ENCODE data around the gene COPS9. TPM values are rescaled to one million over a fixed set of nuclear protein-coding genes. Genes with fewer than 3 reads are reported as not detected.

Gene COPS9
- total RNA-seq, 2 donors from 2014 or later: 156 to 179 TPM

DNA sequence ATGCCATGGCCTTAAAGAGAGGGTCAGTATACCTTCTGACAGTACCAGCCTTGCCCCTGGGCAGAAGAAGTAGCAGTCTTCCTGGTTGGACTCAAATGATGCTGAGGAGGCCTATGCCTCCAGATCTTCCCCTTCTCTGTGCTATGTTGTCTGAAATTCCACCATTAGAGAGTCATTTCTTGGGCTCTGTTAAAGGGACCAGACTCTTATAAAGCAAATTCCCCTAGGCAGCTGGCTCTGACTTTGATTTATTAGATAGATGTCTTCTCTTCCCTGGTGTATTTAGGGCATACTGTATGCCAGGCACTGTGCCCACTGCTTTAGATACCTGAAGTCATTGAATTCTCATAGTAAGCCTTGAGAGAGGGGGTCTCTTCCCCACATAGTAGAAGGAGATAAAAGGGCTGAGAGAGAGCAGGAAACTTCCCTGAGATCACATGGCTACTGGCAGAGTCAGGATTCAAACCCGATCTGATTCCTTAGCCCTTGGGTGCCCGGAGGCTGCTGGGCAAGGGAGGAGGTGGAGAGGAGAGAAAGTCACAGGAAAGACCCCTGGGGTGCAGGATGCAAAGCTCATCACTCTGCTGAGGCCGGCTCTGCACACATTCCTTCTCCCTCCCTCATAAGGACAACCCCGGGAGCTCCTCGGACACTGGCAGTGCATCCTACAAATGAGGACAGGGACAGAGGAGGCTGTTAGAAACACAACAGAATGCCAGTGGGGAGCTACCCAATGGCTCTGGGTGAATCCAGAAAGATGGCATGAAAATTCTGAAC lies 23.0 kb downstream of the COPS9 start:
- no peak overlapping the region for H3K4me3 ChIP-seq
- no peaks in the 10 kb centered on the region for H3K9me3 ChIP-seq
- no peaks in the 10 kb centered on the region for H3K4me1 ChIP-seq (replicated peaks)
- H3K36me3 ChIP-seq: no peaks in the 10 kb centered on the region
- no peak for DNase-seq (ENCODE audit: low spot score)
- H3K27me3 ChIP-seq (replicated peaks; ENCODE audit: insufficient read depth): no peaks in the 10 kb centered on the region
- no peak overlapping the region for H3K27ac ChIP-seq
- no peak for TF ChIP-seq POLR2A (IDR thresholded peaks at IDR 0.05)
- TF ChIP-seq, protein P1, sequence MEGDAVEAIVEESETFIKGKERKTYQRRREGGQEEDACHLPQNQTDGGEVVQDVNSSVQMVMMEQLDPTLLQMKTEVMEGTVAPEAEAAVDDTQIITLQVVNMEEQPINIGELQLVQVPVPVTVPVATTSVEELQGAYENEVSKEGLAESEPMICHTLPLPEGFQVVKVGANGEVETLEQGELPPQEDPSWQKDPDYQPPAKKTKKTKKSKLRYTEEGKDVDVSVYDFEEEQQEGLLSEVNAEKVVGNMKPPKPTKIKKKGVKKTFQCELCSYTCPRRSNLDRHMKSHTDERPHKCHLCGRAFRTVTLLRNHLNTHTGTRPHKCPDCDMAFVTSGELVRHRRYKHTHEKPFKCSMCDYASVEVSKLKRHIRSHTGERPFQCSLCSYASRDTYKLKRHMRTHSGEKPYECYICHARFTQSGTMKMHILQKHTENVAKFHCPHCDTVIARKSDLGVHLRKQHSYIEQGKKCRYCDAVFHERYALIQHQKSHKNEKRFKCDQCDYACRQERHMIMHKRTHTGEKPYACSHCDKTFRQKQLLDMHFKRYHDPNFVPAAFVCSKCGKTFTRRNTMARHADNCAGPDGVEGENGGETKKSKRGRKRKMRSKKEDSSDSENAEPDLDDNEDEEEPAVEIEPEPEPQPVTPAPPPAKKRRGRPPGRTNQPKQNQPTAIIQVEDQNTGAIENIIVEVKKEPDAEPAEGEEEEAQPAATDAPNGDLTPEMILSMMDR (IDR thresholded peaks at IDR 0.05): no peak
- TF ChIP-seq POLR2AphosphoS5 (IDR thresholded peaks at IDR 0.05): no peak
- intact Hi-C loops (cut with DNase I): no loop called here
- WGBS: 38% methylated on average over 5 of the region's 5 CpGs

DNA sequence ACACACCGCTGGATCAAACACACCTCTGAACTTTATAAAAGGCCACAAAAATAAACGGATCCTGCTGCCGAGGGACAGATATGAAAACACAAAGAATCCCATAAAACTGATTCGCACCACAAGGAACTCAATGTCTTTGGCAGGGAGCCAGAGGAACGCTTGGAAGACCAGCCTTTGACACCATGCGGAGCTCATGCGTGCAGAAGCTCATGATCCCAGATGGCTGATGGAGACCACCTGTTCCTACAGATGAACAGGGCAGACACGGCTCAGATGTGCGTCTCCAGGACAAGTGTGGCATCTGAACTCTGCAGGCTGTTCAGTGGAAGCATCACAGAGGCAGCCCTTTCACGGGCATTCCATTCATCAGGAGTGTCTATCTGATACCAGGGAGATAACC lies 24.9 kb downstream of the COPS9 start:
- Histone ChIP-seq H3K4me1 (replicated peaks) (no peaks in the 10 kb centered on the region), H3K9me3 (no peaks in the 10 kb centered on the region), H3K27me3 (replicated peaks; ENCODE audit: insufficient read depth) (no peaks in the 10 kb centered on the region), H3K36me3 (no peaks in the 10 kb centered on the region), H3K27ac (no peak overlapping the region), H3K4me3 (no peak overlapping the region)
- no peak for DNase-seq (ENCODE audit: low spot score)
- intact Hi-C loops (cut with DNase I): no loop called here
- WGBS: 11% methylated on average over 10 of the region's 10 CpGs
- no peak for TF ChIP-seq POLR2A (IDR thresholded peaks at IDR 0.05)
- TF ChIP-seq, protein P1 (IDR thresholded peaks at IDR 0.05): no peak
- peak; percentile 51 for TF ChIP-seq POLR2AphosphoS5 (IDR thresholded peaks at IDR 0.05)

DNA sequence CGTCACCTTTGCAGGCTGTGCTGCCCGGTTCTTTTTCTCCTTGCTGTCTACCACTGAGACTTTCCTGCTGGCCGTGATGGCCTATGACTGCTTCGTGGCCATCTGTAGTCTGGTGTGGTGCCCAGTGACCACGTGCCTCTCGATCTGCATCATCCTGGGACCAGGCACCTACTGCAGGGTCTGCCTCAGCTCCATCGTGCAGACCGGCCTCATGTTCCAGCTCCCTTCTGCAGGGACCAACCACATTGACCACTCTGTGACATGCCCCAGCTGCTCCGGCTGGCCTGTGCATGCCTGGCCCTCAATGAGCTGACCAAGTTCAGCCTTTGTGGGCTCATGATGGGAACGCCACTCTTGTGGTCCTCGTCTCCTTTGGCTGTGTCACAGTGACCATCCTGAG lies 26.7 kb downstream of the COPS9 start:
- H3K27me3 ChIP-seq (replicated peaks; ENCODE audit: insufficient read depth): no peaks in the 10 kb centered on the region
- no peaks in the 10 kb centered on the region for H3K9me3 ChIP-seq
- intact Hi-C loops (cut with DNase I): no loop called here
- 87% methylated on average over 11 of the region's 11 CpGs for WGBS
- no peaks in the 10 kb centered on the region for H3K4me1 ChIP-seq (replicated peaks)
- no peaks in the 10 kb centered on the region for H3K36me3 ChIP-seq
- no peak for DNase-seq (ENCODE audit: low spot score)
- TF ChIP-seq, protein P1 (IDR thresholded peaks at IDR 0.05): no peak
- TF ChIP-seq POLR2A (IDR thresholded peaks at IDR 0.05) (no peak), POLR2AphosphoS5 (IDR thresholded peaks at IDR 0.05) (no peak)
- H3K27ac ChIP-seq: no peak overlapping the region
- no peak overlapping the region for H3K4me3 ChIP-seq

DNA sequence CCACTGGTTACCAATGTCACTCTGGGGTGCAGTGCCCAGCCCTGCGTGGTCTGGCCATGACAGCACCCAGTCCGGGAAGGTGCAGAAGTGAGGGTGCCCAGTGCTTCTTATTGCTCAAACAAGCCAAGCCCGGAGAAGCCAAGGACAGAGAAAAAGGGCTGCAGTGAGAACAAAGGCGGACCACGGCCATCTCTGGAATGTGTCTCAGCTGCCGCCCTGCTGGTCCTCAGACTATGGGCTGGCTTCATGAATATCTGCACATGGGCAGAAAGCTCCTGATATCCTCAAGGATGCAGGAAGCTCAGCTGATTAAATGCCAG lies 28.7 kb downstream of the COPS9 start:
- H3K27ac ChIP-seq: no peak overlapping the region
- intact Hi-C loops (cut with DNase I): no loop called here
- no peaks in the 10 kb centered on the region for H3K36me3 ChIP-seq
- no peak for DNase-seq (ENCODE audit: low spot score)
- no peaks in the 10 kb centered on the region for H3K9me3 ChIP-seq
- H3K4me3 ChIP-seq: no peak overlapping the region
- TF ChIP-seq, protein P1 (IDR thresholded peaks at IDR 0.05): no peak
- H3K27me3 ChIP-seq (replicated peaks; ENCODE audit: insufficient read depth): no peaks in the 10 kb centered on the region
- H3K4me1 ChIP-seq (replicated peaks): no peaks in the 10 kb centered on the region
- WGBS: 72% methylated on average over 6 of the region's 6 CpGs

DNA sequence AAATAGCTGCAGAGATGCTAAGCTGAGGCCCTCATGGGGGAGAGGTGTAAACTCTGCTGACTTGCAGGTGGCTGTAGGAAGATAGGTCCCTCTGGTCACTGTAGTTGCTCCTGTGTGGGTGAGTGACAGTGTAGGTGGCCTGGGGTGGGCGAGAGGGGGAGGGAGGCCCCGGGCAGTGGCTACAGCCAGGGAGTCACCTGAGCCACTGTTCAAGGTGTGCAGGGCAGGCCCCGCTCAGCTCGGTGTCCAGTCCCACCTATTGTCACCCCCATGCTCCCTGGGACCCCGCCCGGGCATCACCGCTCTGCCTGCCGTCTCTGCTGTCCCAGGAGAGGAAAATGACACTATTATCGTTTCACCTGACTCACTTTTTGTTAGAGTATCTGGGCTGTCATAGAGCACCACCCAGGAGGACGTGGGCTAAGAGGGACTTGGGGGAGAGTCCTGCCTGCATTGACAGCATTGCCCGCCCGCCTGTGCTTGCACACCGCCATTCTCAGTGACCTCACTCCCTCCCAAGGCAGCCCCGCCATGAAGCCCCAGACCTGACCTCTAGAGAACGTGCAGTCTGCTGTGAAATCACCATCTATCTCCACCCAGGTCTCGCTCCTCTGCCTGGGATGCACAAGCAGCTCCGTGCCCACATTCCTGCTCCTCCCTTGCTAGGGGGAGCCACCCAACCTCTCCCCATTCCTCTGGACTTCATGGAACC lies 29.2 kb downstream of the COPS9 start:
- TF ChIP-seq POLR2AphosphoS5 (IDR thresholded peaks at IDR 0.05): no peak
- TF ChIP-seq POLR2A (IDR thresholded peaks at IDR 0.05): no peak
- no peak for DNase-seq (ENCODE audit: low spot score)
- Histone ChIP-seq H3K4me3 (no peak overlapping the region), H3K27ac (no peak overlapping the region), H3K27me3 (replicated peaks; ENCODE audit: insufficient read depth) (no peaks in the 10 kb centered on the region), H3K9me3 (no peaks in the 10 kb centered on the region), H3K36me3 (no peaks in the 10 kb centered on the region), H3K4me1 (replicated peaks) (no peaks in the 10 kb centered on the region)
- WGBS: 71% methylated on average over 17 of the region's 17 CpGs
- intact Hi-C loops (cut with DNase I): no loop called here
